ENCODE results near the gene TAX1BP3. TPM values are rescaled to one million over a fixed set of nuclear protein-coding genes. Genes with fewer than 3 reads are reported as not detected.

Gene TAX1BP3
- total RNA-seq, 1 experiment from 2014 or later, result 122 TPM

DNA sequence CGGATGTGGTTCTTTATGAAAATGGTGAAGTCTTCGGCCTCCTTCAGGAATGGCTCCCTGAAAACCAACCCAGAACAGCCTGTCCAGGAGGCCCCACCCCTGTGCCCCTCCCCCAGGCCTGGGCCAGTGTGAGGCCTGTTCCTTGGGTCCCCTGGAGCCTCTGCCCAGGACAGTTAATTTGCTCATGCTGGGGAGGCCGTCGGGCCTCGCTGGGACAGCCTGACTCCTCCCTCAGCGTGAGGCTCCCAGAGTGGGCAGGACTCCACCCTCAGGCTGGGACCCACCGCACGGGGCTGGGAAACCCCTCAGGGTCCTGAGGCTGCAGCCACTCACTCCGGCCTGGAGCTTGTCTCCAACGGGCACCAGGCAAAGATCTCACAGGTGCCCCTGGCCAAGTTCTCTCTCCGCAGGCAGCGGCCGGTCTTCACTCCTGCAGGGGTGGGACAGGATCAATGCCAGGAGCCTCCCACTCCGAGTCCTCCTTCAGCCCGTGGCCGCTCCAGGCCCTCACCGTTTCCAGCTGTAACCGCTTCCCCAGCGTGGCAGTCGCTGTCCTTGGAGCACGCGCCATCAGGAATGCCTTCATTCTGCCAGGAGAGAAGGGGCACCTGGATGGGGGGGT lies 21.8 kb upstream of the TAX1BP3 start:
- DNase-seq (ENCODE audit: low read depth, low spot score) (no peak), ATAC-seq (no peak)
- Histone ChIP-seq H3K4me1 (ENCODE audit: control insufficient read depth, insufficient read depth, low read length) (peaks cover 4% of the 10 kb centered on the region), H3K9me3 (ENCODE audit: control insufficient read depth, insufficient read depth, low read depth, low read length) (no peaks in the 10 kb centered on the region), H3K27ac (ENCODE audit: low read length) (no peak overlapping the region), H3K27me3 (ENCODE audit: control insufficient read depth, insufficient read depth, low read length) (no peaks in the 10 kb centered on the region), H3K4me3 (ENCODE audit: low read depth in 2 of 2, low read length in 2 of 2) (no peak overlapping the region), H3K36me3 (ENCODE audit: control insufficient read depth, insufficient read depth, low read length) (no peaks in the 10 kb centered on the region)
- intact Hi-C loops (cut with micrococcal nuclease; ENCODE audit: unreplicated experiment) (no loop called here), in situ Hi-C loops (cut with HindIII; ENCODE audit: low pct_unique_long_range_greater_than_20kb, low sequenced_read_pairs) (no loop called here)
- CTCF ChIA-PET, result no interaction called here
- BruUV-seq (replicated peaks), result no TSS peak
- TF ChIP-seq SIN3A (IDR thresholded peaks at IDR 0.05; ENCODE audit: borderline replicate concordance, insufficient read depth, low read depth, low read length) (no peak), POLR2AphosphoS5 (IDR thresholded peaks at IDR 0.05; ENCODE audit: low read depth, low read length) (no peak), TCF7L2 (IDR thresholded peaks at IDR 0.05; ENCODE audit: low read depth, low read length) (no peak)
- TF ChIP-seq, protein P1, sequence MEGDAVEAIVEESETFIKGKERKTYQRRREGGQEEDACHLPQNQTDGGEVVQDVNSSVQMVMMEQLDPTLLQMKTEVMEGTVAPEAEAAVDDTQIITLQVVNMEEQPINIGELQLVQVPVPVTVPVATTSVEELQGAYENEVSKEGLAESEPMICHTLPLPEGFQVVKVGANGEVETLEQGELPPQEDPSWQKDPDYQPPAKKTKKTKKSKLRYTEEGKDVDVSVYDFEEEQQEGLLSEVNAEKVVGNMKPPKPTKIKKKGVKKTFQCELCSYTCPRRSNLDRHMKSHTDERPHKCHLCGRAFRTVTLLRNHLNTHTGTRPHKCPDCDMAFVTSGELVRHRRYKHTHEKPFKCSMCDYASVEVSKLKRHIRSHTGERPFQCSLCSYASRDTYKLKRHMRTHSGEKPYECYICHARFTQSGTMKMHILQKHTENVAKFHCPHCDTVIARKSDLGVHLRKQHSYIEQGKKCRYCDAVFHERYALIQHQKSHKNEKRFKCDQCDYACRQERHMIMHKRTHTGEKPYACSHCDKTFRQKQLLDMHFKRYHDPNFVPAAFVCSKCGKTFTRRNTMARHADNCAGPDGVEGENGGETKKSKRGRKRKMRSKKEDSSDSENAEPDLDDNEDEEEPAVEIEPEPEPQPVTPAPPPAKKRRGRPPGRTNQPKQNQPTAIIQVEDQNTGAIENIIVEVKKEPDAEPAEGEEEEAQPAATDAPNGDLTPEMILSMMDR (IDR thresholded peaks at IDR 0.05), result no peak
- TF ChIP-seq, protein P2, sequence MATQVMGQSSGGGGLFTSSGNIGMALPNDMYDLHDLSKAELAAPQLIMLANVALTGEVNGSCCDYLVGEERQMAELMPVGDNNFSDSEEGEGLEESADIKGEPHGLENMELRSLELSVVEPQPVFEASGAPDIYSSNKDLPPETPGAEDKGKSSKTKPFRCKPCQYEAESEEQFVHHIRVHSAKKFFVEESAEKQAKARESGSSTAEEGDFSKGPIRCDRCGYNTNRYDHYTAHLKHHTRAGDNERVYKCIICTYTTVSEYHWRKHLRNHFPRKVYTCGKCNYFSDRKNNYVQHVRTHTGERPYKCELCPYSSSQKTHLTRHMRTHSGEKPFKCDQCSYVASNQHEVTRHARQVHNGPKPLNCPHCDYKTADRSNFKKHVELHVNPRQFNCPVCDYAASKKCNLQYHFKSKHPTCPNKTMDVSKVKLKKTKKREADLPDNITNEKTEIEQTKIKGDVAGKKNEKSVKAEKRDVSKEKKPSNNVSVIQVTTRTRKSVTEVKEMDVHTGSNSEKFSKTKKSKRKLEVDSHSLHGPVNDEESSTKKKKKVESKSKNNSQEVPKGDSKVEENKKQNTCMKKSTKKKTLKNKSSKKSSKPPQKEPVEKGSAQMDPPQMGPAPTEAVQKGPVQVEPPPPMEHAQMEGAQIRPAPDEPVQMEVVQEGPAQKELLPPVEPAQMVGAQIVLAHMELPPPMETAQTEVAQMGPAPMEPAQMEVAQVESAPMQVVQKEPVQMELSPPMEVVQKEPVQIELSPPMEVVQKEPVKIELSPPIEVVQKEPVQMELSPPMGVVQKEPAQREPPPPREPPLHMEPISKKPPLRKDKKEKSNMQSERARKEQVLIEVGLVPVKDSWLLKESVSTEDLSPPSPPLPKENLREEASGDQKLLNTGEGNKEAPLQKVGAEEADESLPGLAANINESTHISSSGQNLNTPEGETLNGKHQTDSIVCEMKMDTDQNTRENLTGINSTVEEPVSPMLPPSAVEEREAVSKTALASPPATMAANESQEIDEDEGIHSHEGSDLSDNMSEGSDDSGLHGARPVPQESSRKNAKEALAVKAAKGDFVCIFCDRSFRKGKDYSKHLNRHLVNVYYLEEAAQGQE (IDR thresholded peaks at IDR 0.05; ENCODE audit: insufficient read depth in 1 of 2, low read depth in 2 of 2, low read length in 1 of 2), result no peak
- POLR2A ChIA-PET, result no interaction called here

DNA sequence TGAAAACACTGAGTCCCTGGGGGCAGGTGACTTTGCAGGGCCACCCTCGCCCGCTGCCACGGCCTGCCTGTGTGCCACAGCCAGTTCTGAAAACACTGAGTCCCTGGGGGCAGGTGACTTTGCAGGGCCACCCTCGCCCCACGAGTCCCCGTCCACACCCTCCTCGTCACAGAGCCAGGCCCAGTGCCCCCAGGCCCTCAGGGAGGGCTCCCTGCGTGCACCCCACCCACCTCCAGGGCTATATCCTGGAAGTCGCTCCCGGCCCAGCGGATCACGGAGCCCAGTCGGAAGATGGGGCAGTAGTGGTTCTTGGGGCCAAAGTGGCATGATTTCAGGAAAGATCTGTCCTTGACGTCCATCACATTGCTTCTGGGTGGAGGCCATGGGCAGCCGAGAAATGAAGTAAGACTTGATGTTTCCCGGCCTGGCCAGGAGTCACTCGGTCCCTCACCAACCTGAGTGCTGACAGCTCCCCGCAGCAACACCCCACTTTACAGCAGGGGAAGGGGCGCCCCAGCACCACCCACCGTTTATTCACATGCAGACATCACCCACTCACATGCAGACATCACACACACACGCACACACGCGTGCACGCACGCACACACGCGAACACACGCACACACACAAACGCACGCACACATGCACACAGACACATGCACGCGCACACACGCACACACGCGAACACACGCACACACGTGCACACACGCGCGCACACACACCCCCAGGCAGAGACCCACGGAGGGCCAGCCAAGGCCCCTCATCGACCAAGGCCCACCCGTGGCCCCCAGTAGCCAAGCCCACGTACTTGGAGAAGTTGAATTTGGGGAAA lies 21.1 kb upstream of the TAX1BP3 start:
- Histone ChIP-seq H3K4me3 (ENCODE audit: low read depth in 2 of 2, low read length in 2 of 2) (no peak overlapping the region), H3K4me1 (ENCODE audit: control insufficient read depth, insufficient read depth, low read length) (peaks cover under 1% of the 10 kb centered on the region; the same call in 1 of the 2 replicates), H3K27ac (ENCODE audit: low read length) (no peak overlapping the region), H3K27me3 (ENCODE audit: control insufficient read depth, insufficient read depth, low read length) (no peaks in the 10 kb centered on the region), H3K36me3 (ENCODE audit: control insufficient read depth, insufficient read depth, low read length) (no peaks in the 10 kb centered on the region), H3K9me3 (ENCODE audit: control insufficient read depth, insufficient read depth, low read depth, low read length) (no peaks in the 10 kb centered on the region)
- ChIA-PET POLR2A (no interaction called here), CTCF (no interaction called here)
- no TSS peak for BruUV-seq (replicated peaks)
- no peak for ATAC-seq
- intact Hi-C loops (cut with micrococcal nuclease; ENCODE audit: unreplicated experiment) (no loop called here), in situ Hi-C loops (cut with HindIII; ENCODE audit: low pct_unique_long_range_greater_than_20kb, low sequenced_read_pairs) (no loop called here)
- TF ChIP-seq, protein P2 (IDR thresholded peaks at IDR 0.05; ENCODE audit: insufficient read depth in 1 of 2, low read depth in 2 of 2, low read length in 1 of 2), result no peak
- no peak for DNase-seq (ENCODE audit: low read depth, low spot score)
